Memory B cell (primary cell): Measurements from ENCODE around the gene COCH.
A peak's percentile ranks its signal among the peaks of the same experiment; 100 is the strongest.
"Not testable (repeated sequence)": the region's sequence is repeated elsewhere in the genome, so short reads cannot be mapped to it uniquely, and the experiment has no call there.

Experiments
- ATAC-seq: fragments of 150-1000 bp; cut with Tn5 transposase; 2 replicates; pipeline ENCODE4 v1.10.0; 2021; ENCODE audit warnings: low read depth, mild to moderate bottlenecking, moderate library complexity
- DNase-seq, 2 donors: peaks; one replicate each; pipeline ENCODE4 v3.0.0; 2022; ENCODE audit warnings: low spot score in 2 of 2
- H3K27ac Mint-ChIP-seq: one replicate; pipeline ENCODE4 v1.8.0; 2022; ENCODE audit warnings: mild to moderate bottlenecking, moderate library complexity, mixed read lengths
- H3K27me3 Mint-ChIP-seq: one replicate; pipeline ENCODE4 v1.8.0; 2022; ENCODE audit warnings: mixed read lengths
- H3K36me3 Mint-ChIP-seq: one replicate; pipeline ENCODE4 v1.8.0; 2022; ENCODE audit warnings: mild to moderate bottlenecking, mixed read lengths
- H3K4me1 Mint-ChIP-seq: one replicate; pipeline ENCODE4 v1.8.0; 2022; ENCODE audit warnings: mixed read lengths
- H3K4me3 Mint-ChIP-seq: one replicate; pipeline ENCODE4 v1.8.0; 2022; ENCODE audit warnings: mild to moderate bottlenecking, moderate library complexity, mixed read lengths
- H3K9me3 Mint-ChIP-seq: one replicate; pipeline ENCODE4 v1.8.0; 2022; ENCODE audit warnings: mixed read lengths

COCH gene

DNA sequence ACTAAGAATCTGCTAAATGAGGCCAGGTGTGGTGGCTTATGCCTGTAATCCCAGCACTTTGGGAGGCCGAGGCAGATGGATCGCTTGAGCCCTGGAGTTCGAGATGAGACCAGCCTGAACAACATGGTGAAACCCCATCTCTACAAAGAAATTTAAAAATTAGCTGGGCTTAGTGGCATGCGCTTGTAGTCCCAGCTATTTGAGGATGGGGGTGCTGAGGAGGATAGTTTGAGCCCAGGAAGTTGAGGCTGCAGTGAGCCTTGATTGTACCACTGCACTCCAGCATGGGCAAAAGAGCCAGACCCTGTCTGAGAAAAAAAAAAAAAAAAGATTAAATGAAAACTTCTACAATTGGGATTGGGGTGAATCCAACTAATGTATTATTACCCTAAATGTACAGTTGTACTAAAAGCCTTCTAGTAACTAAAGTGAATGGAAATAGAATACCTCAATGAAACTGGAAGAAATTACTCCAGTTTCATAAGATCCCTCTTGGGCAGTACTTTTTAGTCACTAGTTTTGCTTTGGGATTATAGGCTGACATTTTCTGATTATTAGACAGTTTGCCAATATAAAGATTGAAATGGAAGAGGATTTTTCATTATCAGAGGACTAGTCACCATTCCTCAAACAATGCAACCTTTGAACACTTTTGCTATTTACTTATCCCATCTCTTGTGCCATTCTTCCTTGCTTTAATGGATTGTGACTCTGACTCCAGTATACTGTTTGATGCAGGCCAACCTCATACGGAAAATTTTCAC, 14.3 kb downstream of the COCH start:
- H3K27me3 Mint-ChIP-seq, result no peaks in the 10 kb centered on the region
- DNase-seq (no peak), ATAC-seq (no peak)
- peaks cover 10% of the 10 kb centered on the region for H3K36me3 Mint-ChIP-seq
- H3K27ac Mint-ChIP-seq, result peak overlapping the region; percentile 29
- peaks cover 4% of the 10 kb centered on the region for H3K4me1 Mint-ChIP-seq
- H3K4me3 Mint-ChIP-seq, result no peak overlapping the region
- no peaks in the 10 kb centered on the region for H3K9me3 Mint-ChIP-seq

DNA sequence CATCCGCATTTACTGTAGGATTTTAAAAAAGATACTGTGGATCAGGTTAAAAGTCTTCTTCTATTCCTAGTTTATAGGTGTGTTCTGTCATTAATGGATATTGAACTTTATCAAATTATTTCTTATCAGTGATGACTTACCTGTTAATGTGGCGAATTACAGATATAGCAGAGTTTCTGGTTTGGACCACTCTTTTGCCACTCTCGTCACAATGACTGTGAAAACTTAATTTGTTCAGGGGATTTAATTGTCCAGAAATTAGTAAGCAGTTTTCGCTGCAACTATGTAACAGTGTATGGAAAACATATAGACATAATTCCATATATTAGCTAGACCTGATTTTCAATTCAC, 14.9 kb downstream of the COCH start:
- ATAC-seq (no peak), DNase-seq (no peak)
- peak overlapping the region; percentile 29 for H3K27ac Mint-ChIP-seq
- H3K9me3 Mint-ChIP-seq, result no peaks in the 10 kb centered on the region
- no peak overlapping the region for H3K4me3 Mint-ChIP-seq
- H3K4me1 Mint-ChIP-seq, result peaks cover 4% of the 10 kb centered on the region
- H3K36me3 Mint-ChIP-seq, result peaks cover 10% of the 10 kb centered on the region
- no peaks in the 10 kb centered on the region for H3K27me3 Mint-ChIP-seq

DNA sequence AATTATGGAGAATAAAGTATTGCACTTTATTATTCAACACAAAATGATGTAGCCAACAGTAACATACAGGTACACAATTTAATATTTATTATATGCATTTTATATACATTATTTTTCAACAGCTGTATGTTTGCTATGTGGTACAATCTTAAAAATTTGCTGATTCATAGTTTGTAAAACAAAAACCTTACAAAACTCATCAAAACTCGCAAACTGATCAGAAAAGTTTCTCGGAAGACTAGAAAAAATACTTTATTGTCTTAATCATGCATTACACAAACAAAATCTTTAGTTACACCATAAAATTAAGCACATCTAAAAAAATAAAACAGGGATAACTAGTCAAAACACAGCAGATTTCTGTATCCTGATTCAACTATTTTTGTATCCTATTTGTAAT, 19.5 kb downstream of the COCH start:
- Mint-ChIP-seq H3K4me3 (no peak overlapping the region), H3K9me3 (no peaks in the 10 kb centered on the region), H3K27ac (no peak overlapping the region), H3K27me3 (no peaks in the 10 kb centered on the region), H3K36me3 (peaks cover 22% of the 10 kb centered on the region), H3K4me1 (peaks cover 2% of the 10 kb centered on the region)
- no peak for DNase-seq
- ATAC-seq, result no peak

DNA sequence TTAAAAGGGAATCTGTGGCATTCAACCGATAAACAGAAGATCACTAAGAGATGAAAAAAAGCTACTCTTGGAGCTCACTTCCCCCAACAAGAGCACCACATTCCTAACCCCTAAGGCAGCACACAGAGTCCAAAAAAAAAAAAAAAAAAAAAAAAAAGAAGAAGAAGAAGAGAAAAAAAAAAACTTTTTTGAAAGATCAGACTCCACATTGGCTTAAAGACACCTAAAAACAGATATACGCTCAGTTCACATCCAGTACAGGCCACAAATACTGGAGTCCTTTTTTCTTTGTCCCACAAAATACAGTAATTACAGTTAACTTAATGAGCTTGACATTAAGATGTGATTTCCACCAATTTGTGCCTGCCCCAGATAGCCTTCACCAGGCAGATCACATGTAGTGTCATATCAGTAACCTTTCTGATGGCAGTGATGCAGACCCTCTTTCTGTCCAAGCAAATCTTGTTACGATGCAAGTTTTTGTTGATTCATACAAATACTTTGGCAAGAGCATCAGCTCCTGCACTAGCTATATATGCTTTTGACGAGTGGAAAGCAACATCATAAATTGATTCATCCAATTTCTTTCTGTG, 20.7 kb downstream of the COCH start:
- DNase-seq (no peak), ATAC-seq (no peak)
- peaks cover 5% of the 10 kb centered on the region for H3K4me1 Mint-ChIP-seq
- H3K36me3 Mint-ChIP-seq, result peaks cover 24% of the 10 kb centered on the region
- no peak overlapping the region for H3K27ac Mint-ChIP-seq
- H3K27me3 Mint-ChIP-seq, result no peaks in the 10 kb centered on the region
- H3K4me3 Mint-ChIP-seq, result no peak overlapping the region
- no peaks in the 10 kb centered on the region for H3K9me3 Mint-ChIP-seq

DNA sequence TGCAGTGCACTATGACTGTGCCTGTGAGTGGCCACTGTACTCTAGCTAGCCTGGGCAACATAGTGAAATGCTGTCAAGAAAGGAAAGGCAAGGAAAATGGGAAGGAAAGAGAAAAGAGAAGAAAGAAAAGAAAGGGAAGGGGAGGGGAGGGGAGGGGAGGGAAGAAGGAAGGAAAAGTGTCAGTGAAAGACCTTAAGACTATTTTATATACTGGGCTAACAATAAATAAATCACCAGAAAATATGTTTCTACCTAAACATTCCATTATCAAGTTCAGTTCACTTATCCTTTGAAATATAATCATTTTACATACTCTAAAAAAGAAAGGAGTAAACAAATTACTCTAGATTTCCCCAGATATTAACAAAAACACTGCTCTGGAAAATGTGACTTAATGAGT, 22.1 kb downstream of the COCH start:
- Mint-ChIP-seq H3K27ac (peak overlapping the region; percentile 56), H3K9me3 (no peaks in the 10 kb centered on the region), H3K36me3 (peaks cover 24% of the 10 kb centered on the region), H3K4me1 (peaks cover 5% of the 10 kb centered on the region), H3K4me3 (no peak overlapping the region), H3K27me3 (no peaks in the 10 kb centered on the region)
- no peak for DNase-seq
- ATAC-seq, result no peak

DNA sequence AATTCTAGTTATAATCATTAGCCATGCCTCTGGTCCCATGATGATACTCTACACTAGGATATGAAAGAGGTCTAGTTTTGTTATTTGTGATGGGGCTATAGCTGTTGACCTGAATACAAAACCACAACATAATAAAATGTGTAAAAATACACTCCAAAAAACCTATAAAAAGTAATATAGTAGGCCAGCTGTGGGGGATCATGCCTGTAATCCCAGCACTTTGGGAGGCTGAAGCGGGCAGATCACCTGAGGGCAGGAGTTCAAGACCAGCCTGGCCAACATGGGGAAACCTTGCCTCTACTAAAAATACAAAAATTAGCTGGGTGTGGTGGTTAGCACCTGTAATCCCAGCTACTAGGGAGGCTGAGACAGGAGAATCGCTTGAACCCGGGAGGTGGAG, 22.8 kb downstream of the COCH start:
- not testable (repeated sequence) for H3K4me3 Mint-ChIP-seq, H3K27me3 Mint-ChIP-seq, H3K9me3 Mint-ChIP-seq, DNase-seq, H3K4me1 Mint-ChIP-seq, ATAC-seq, H3K27ac Mint-ChIP-seq
- peaks cover 26% of the 10 kb centered on the region for H3K36me3 Mint-ChIP-seq

DNA sequence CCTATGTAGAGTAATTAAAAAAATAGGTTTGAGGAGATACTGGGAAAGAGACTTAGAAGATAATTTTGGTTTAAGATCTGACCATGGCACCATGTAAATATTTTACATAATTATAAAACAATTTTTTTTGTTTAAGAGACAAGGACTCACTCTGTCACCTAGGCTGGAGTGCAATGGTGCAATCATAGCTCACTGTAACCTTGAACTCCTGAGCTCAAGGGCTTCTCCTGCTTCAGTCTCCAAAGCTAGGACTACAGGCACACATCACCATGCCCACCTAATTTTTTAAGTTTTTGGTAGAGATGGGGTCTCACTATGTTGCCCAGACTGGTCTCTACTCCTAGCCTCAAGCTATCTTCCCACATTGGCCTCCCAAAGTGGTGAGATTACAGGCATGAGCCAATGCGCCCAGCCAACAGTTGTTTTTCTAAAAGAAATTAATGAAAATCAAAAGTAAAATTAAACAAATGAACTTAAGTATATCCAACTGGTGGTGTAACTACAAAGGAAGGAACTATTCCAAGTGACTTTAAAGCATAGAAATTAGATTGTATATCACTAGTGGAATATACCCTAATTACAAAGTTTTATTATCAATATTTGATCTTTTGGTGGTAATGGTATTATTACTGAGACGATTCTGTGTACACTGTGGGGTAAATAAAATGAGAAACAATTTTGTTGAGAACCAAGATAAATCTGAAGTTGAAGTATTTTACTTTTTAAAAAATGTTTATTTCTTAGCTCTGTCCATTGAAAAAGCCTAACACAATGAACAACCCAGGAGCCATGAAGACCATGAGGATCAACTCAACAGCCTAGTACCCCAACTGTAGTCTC, 29.1 kb downstream of the COCH start:
- DNase-seq (no peak), ATAC-seq (no peak)
- Mint-ChIP-seq H3K27ac (peak overlapping the region; percentile 47), H3K27me3 (no peaks in the 10 kb centered on the region), H3K9me3 (no peaks in the 10 kb centered on the region), H3K4me1 (peaks cover 3% of the 10 kb centered on the region), H3K4me3 (no peak overlapping the region), H3K36me3 (peaks cover 10% of the 10 kb centered on the region)

DNA sequence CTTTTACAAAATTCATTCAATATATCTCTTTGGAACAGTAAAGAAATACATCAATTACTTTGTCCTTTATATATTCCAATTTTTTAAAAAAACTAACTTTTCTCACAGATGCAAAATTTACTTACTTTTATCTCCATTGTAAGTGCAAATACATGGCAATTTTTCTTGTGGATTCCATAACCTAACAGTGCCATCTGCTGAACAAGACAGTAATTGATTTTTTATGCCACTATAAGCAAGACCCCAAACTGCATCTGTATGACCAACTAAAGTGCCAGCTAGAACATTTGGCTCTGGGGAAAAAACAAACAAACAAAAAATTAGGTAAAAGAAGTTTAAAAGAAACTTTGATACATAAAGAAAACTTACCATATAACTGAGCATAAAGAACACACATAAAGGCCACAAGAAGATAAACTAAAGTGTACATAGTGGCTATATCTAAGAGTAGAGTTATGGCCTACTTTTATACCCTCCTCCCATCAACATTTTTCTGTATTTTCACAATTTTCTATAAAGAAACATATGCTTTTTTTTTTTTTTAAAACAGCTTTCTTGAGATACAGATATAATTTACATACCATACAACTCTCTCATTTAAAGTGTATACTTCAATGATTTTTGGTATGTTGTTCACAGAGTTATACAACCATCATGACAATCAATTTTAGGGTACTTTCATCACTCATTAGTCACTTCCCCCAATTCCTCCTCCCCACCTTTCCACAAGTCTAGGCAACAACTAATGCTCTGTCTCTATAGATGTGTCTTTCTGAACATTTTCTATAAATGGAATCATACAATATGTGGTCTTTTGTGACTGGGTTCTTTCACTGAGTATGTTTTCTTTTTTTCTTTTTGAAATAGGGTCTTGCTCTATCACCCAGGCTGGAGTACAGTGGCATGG, 32.6 kb downstream of the COCH start:
- Mint-ChIP-seq H3K9me3 (no peaks in the 10 kb centered on the region), H3K4me3 (no peak overlapping the region), H3K36me3 (peaks cover 8% of the 10 kb centered on the region), H3K27ac (no peak overlapping the region), H3K4me1 (no peaks in the 10 kb centered on the region), H3K27me3 (no peaks in the 10 kb centered on the region)
- DNase-seq (peak in 1 of 2 donors; percentile 1), ATAC-seq (peak; percentile 39)

DNA sequence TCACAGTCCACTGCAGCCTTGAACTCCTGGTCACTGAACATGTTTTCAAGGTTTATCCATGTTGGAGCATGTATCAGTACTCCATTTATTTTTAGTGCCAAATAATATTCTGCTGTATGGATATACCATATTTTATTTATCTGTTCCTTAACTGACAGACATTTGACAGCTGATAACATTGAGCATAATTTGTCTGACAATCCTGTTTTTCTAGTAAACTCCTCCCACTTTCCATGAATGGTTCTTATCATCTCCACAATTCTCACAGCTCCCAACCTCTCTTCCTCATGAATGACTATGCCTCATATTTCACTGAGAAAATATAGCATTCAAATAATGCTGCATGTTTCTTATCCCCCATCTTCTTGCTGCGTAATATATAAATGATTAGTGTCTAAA, 33.3 kb downstream of the COCH start:
- ATAC-seq (no peak), DNase-seq (no peak)
- no peaks in the 10 kb centered on the region for H3K27me3 Mint-ChIP-seq
- no peak overlapping the region for H3K4me3 Mint-ChIP-seq
- H3K36me3 Mint-ChIP-seq, result peaks cover 7% of the 10 kb centered on the region
- no peaks in the 10 kb centered on the region for H3K9me3 Mint-ChIP-seq
- H3K27ac Mint-ChIP-seq, result no peak overlapping the region
- no peaks in the 10 kb centered on the region for H3K4me1 Mint-ChIP-seq

DNA sequence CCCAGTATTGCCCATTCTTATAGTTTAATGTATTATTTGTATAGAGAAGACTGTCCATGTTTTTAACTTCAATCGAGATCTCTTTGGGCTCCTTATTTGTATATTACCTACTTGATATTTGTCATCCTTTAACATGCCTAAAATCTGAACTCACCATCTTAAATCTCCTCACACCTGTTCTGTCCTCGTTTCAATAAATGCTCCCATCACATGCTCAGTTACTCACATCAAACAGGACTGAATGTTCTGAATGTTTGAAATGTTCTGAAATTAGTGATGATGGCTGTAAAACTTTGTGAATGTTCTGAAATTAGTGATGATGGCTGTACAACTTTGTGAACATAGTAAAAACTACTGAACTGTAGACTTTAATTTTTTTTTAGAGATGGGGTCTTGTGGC, 34.5 kb downstream of the COCH start:
- DNase-seq (no peak), ATAC-seq (no peak)
- peaks cover 7% of the 10 kb centered on the region for H3K36me3 Mint-ChIP-seq
- no peaks in the 10 kb centered on the region for H3K27me3 Mint-ChIP-seq
- H3K27ac Mint-ChIP-seq, result no peak overlapping the region
- H3K4me1 Mint-ChIP-seq, result no peaks in the 10 kb centered on the region
- H3K9me3 Mint-ChIP-seq, result no peaks in the 10 kb centered on the region
- H3K4me3 Mint-ChIP-seq, result no peak overlapping the region

DNA sequence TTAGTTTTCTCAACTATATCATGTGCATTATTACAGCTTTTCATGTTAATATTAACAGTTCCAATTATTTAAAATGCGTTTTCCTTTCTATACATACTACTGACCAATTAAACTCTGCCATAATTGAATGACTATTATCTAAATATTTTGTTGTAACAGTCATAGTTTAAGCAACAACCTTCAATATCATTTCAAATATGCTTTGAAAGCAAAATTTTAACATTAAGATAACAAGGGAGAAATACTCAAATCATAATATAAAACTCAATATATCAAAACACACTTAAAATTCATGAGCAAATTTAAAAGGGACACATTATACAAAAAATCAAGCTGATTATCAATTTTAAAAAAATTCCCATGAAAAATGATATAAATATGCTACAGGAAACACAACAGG, 40.5 kb downstream of the COCH start:
- Mint-ChIP-seq H3K36me3 (peaks cover 10% of the 10 kb centered on the region), H3K4me3 (no peak overlapping the region), H3K27ac (no peak overlapping the region), H3K9me3 (no peaks in the 10 kb centered on the region), H3K4me1 (no peaks in the 10 kb centered on the region), H3K27me3 (no peaks in the 10 kb centered on the region)
- DNase-seq (no peak), ATAC-seq (no peak)

DNA sequence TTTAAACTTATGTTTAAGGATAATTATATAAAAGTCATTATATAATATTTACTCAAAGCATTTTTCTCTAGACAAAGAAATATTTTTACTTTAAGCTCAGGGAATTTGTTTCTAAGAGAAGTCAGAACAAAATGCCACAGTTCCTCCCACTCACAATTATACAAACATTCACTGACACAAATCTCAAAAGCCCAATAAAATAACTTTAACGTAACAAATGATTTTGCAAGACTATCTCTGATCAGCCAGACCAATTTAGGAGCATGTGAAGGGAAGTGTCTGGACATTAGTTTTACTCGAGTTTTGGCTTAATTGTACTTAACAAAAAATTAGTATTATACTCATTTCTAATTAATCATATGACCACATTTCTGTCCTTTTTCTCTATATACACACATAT, 41.2 kb downstream of the COCH start:
- H3K27ac Mint-ChIP-seq, result no peak overlapping the region
- H3K4me1 Mint-ChIP-seq, result peaks cover under 1% of the 10 kb centered on the region
- no peak for DNase-seq
- peaks cover 10% of the 10 kb centered on the region for H3K36me3 Mint-ChIP-seq
- no peaks in the 10 kb centered on the region for H3K27me3 Mint-ChIP-seq
- no peak overlapping the region for H3K4me3 Mint-ChIP-seq
- no peaks in the 10 kb centered on the region for H3K9me3 Mint-ChIP-seq
- no peak for ATAC-seq

DNA sequence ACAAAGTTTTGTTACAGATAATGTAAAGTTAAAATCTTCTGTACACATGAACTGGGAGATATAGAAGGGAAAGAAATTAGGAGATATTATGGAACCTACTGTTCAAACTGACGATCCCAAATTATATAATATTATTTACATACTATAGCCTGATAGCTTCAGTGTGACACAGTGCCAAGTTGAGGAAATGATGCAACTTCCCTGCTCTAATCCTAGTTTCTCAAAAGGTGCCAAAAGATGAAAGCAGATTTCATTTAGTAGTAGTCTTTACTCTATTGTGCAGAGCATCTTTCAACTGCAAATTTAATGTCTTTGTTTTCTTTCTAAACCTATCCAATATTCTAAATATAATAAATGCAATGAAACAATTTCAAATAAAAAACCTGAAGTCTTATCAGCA, 46.9 kb downstream of the COCH start:
- H3K4me1 Mint-ChIP-seq, result peaks cover 5% of the 10 kb centered on the region
- H3K27me3 Mint-ChIP-seq, result no peaks in the 10 kb centered on the region
- H3K4me3 Mint-ChIP-seq, result no peak overlapping the region
- DNase-seq (no peak), ATAC-seq (no peak)
- no peaks in the 10 kb centered on the region for H3K9me3 Mint-ChIP-seq
- H3K27ac Mint-ChIP-seq, result peak overlapping the region; percentile 5
- H3K36me3 Mint-ChIP-seq, result peaks cover 18% of the 10 kb centered on the region

DNA sequence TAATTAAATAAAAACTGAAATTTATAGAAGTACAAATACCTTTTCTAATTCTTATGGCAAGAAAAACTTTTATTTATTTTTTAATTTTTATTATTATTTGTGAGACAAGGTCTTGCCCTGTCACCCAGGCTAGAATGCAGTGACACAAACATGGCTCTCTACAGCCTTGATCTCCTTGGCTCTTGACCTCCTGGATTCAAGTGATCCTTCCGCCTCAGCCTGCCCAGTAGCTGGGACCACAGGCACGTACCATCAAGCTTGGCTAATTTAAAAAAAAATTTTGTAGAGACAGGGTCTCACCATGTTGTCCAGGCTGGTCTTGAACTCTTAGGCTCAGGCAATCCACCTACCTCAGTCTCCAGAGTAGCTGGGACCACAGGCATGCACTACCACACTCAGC, 47.4 kb downstream of the COCH start:
- no peak overlapping the region for H3K27ac Mint-ChIP-seq

More for the DNA sequence above, 47.4 kb downstream of the COCH start:
- DNase-seq, result no peak
- Mint-ChIP-seq H3K9me3 (no peaks in the 10 kb centered on the region), H3K4me1 (peaks cover 5% of the 10 kb centered on the region), H3K27me3 (no peaks in the 10 kb centered on the region), H3K4me3 (no peak overlapping the region), H3K36me3 (peaks cover 18% of the 10 kb centered on the region)
- no peak for ATAC-seq
